K562 (cell line): ENCODE results near the gene MEIS1.
A peak's percentile ranks its signal among the peaks of the same experiment; 100 is the strongest.

Experiments
- CEBPG ChIP-seq, 3 experiments: fragments of 200-800 bp in 1 of 3; sonication (Bioruptor generic) in 1 of 3; sonication (generic) in 1 of 3; formaldehyde crosslinking in 1 of 3; IDR thresholded peaks in 2 of 3; conservative IDR thresholded peaks in 1 of 3; 2 replicates each; pipeline versions ENCODE4 v1.6.1 to v1.8.0; 2016 to 2022; ENCODE audit warnings: missing compliant biosample characterization in 2 of 3, missing genetic modification characterization in 2 of 3, mild to moderate bottlenecking in 1 of 3, missing genetic modification reagents in 1 of 3
- CTCF ChIP-seq, 3 experiments: IDR thresholded peaks in 2 of 3; conservative IDR thresholded peaks in 1 of 3; 2 replicates each; pipeline ENCODE4 v1.5.1; 2011 to 2012; ENCODE audit warnings: low read length in 3 of 3, mild to moderate bottlenecking in 3 of 3, control low read depth in 2 of 3, improper control_type of control experiment in 1 of 3, inconsistent platforms in 1 of 3, low read depth in 1 of 3, mixed read lengths in 1 of 3, moderate library complexity in 1 of 3; ENCODE audit not compliant: insufficient read depth in 2 of 3
- ETV6 ChIP-seq, 3 experiments: fragments of 150-350 bp in 1 of 3; sonication (generic) in 1 of 3; formaldehyde crosslinking in 1 of 3; IDR thresholded peaks; 2 replicates each; pipeline versions ENCODE4 v1.6.1 to v1.8.0; 2014 to 2022; ENCODE audit warnings: borderline replicate concordance in 2 of 3, low read depth in 2 of 3, antibody characterized with exemption in 1 of 3, low read length in 1 of 3, mild to moderate bottlenecking in 1 of 3, missing genetic modification reagents in 1 of 3
- FOXJ3 ChIP-seq: sonication (generic); formaldehyde crosslinking; IDR thresholded peaks from 2 replicates; pipeline ENCODE4 v1.4.0; 2020; ENCODE audit warnings: mild to moderate bottlenecking, missing genetic modification reagents
- FOXK2 ChIP-seq, 2 experiments: fragments of 450-650 bp; IDR thresholded peaks in 1 of 2; conservative IDR thresholded peaks in 1 of 2; 2 replicates each; pipeline ENCODE4 v1.6.1; 2016; ENCODE audit warnings: low read depth in 2 of 2, mild to moderate bottlenecking in 1 of 2
- GABPB1 ChIP-seq: sonication (generic); formaldehyde crosslinking; IDR thresholded peaks from 2 replicates; pipeline ENCODE4 v1.8.0; 2022; ENCODE audit warnings: mild to moderate bottlenecking, missing genetic modification reagents
- KLF6 ChIP-seq: fragments of 250-450 bp; sonication (Bioruptor Pico); IDR thresholded peaks from 2 replicates; pipeline ENCODE4 v1.4.0; 2020; ENCODE audit warnings: mild to moderate bottlenecking, moderate library complexity, borderline replicate concordance
- NFATC3 ChIP-seq: fragments of 450-650 bp; IDR thresholded peaks from 2 replicates; pipeline ENCODE4 v1.6.1; 2017; ENCODE audit warnings: mild to moderate bottlenecking
- PHF20 ChIP-seq: fragments of 450-650 bp; IDR thresholded peaks from 2 replicates; pipeline ENCODE4 v1.6.1; 2018; ENCODE audit not compliant: partially characterized antibody
- PKNOX1 ChIP-seq: fragments of 450-650 bp; IDR thresholded peaks from 2 replicates; pipeline ENCODE4 v1.6.1; 2016
- SNAPC5 ChIP-seq: fragments of 250-450 bp; sonication (Bioruptor Pico); IDR thresholded peaks from 2 replicates; pipeline ENCODE4 v1.8.0; 2021; ENCODE audit warnings: moderate library complexity, mild to moderate bottlenecking, inconsistent platforms
- TAL1 ChIP-seq: fragments of 450-650 bp; IDR thresholded peaks from 2 replicates; pipeline ENCODE4 v1.6.1; 2016; ENCODE audit warnings: mild to moderate bottlenecking
- YY1 ChIP-seq, 3 experiments: IDR thresholded peaks; 2 replicates each; pipeline ENCODE4 v1.6.1; 2011; ENCODE audit warnings: low read length in 2 of 3, mild to moderate bottlenecking in 2 of 3, moderate library complexity in 2 of 3, borderline replicate concordance in 1 of 3, control low read depth in 1 of 3, low read depth in 1 of 3; ENCODE audit not compliant: insufficient read depth in 3 of 3, insufficient replicate concordance in 2 of 3, control insufficient read depth in 1 of 3, insufficient read length in 1 of 3; ENCODE audit errors: extremely low read depth in 1 of 3

- no peak for TF ChIP-seq CTCF (IDR thresholded peaks at IDR 0.05 in 2 of 3, conservative IDR thresholded peaks at IDR 0.05 in 1 of 3; ENCODE audit: insufficient read depth in 2 of 3, low read depth in 1 of 3, low read length in 3 of 3)
- TF ChIP-seq GABPB1 (CRISPR knock-in tag), result no peak
- no peak for TF ChIP-seq NFATC3
- TF ChIP-seq FOXK2 (conservative IDR thresholded peaks at IDR 0.05 in 1 of 2, IDR thresholded peaks at IDR 0.05 in 1 of 2; ENCODE audit: low read depth in 2 of 2), result peak; percentile 45 to 55; a peak in 2 of 4 replicates
- TF ChIP-seq FOXJ3, result no peak
- no peak for TF ChIP-seq PHF20
- TF ChIP-seq YY1 (IDR thresholded peaks at IDR 0.05; ENCODE audit: borderline replicate concordance in 1 of 3, control insufficient read depth in 1 of 3, extremely low read depth in 1 of 3, insufficient read depth in 3 of 3, insufficient read length in 1 of 3, insufficient replicate concordance in 2 of 3, low read depth in 1 of 3, low read length in 2 of 3), result peak in 1 of 3 experiments; percentile 38
- peak; percentile 74 for TF ChIP-seq TAL1
- peak in 1 of 2 experiments; percentile 36; a peak in 1 of 4 replicates for TF ChIP-seq ETV6 (IDR thresholded peaks at IDR 0.05; ENCODE audit: borderline replicate concordance in 1 of 2, low read depth in 2 of 2, low read length in 1 of 2)
- no peak for TF ChIP-seq ETV6 (CRISPR knock-in tag; IDR thresholded peaks at IDR 0.05; ENCODE audit: borderline replicate concordance)
- TF ChIP-seq PKNOX1, result peak; percentile 88
- TF ChIP-seq SNAPC5 (CRISPR knock-in tag), result no peak
- no peak for TF ChIP-seq CEBPG (CRISPR knock-in tag; IDR thresholded peaks at IDR 0.05)
- no peak for TF ChIP-seq CEBPG (tag; conservative IDR thresholded peaks at IDR 0.05 in 1 of 2, IDR thresholded peaks at IDR 0.05 in 1 of 2)
- TF ChIP-seq KLF6 (CRISPR knock-in tag), result 0 out of 2 replicates have a peak, but pooled peaks have one; percentile 11
Measured at GRCh38 chr2:66481100-66481549, 46.2 kb downstream of the MEIS1 start.
